BE2C (cell line): ENCODE results near the gene RPS6KA1.

ENCODE experiments used
- DNase-seq: peaks from one replicate; pipeline ENCODE4 v3.0.0-alpha.2; 2020
- H3K27me3 ChIP-seq: fragments of 250-450 bp; sonication (Bioruptor Pico); 2 replicates; pipeline ENCODE4 v1.5.1; 2020; ENCODE audit warnings: mild to moderate bottlenecking
- H3K36me3 ChIP-seq: fragments of 250-450 bp; sonication (Bioruptor Pico); 2 replicates; pipeline ENCODE4 v1.5.1; 2020; ENCODE audit warnings: mild to moderate bottlenecking
- H3K4me1 ChIP-seq: fragments of 250-450 bp; sonication (Bioruptor Pico); 2 replicates; pipeline ENCODE4 v1.5.1; 2020
- H3K4me3 ChIP-seq: 2 replicates; pipeline ENCODE4 v1.5.1; 2011; ENCODE audit warnings: low read depth, low read length
- H3K9me3 ChIP-seq: fragments of 250-450 bp; sonication (Bioruptor Pico); 2 replicates; pipeline ENCODE4 v1.5.1; 2020
- CTCF ChIP-seq: IDR thresholded peaks from 2 replicates; pipeline ENCODE4 v1.5.1; 2012; ENCODE audit warnings: mild to moderate bottlenecking, low read depth, low read length

The RPS6KA1 gene

GRCh38 chr1:26541431-26541815 lies 11.9 kb downstream of the RPS6KA1 start:
- Histone ChIP-seq H3K36me3 (no peaks in the 10 kb centered on the region), H3K4me1 (no peaks in the 10 kb centered on the region; the same call in 1 of the 2 replicates), H3K9me3 (no peaks in the 10 kb centered on the region), H3K27me3 (no peaks in the 10 kb centered on the region), H3K4me3 (no peak overlapping the region)
- DNase-seq: no peak
- TF ChIP-seq CTCF: no peak

- peak; percentile 67 for DNase-seq
- Histone ChIP-seq H3K4me1 (no peaks in the 10 kb centered on the region; the same call in 1 of the 2 replicates), H3K27me3 (no peaks in the 10 kb centered on the region), H3K9me3 (no peaks in the 10 kb centered on the region), H3K4me3 (no peak overlapping the region), H3K36me3 (no peaks in the 10 kb centered on the region)
- peak; percentile 29 for TF ChIP-seq CTCF
Observed at GRCh38 chr1:26541816-26542711, 12.5 kb downstream of the RPS6KA1 start.

DNA sequence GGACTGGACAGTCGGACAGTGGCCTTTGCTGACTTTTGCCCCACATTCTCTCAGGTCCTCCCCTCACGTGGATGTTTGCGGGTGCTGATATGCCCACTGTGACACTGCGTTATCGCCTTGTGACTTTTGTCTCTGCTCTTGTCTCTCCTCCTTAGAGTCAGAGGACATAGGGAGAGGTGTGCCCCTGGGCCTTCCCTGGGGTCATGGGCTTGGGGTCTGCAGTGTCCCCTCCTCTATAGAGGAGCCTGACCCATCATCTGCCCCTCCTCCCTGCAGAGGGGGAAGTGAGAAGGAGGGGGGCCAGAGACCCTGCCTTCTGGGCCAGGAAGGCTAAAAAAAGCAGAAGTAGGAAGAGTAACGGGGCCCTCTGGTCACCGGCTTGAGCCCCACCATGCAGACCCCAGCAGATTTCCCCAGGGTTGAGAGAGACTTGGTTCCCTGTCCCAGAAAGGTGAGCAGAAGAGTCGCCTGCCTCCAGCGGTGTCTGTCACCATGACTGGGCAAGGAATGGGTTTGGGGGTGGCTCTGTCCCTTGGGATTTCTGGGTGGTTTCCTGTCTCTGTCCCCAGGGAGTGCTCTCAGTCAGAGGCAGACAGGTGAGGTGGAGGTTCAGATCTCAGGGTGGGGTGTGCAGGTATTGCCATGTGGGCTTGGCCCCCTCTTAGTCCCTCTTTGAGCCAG lies 13.3 kb downstream of the RPS6KA1 start:
- Histone ChIP-seq H3K4me1 (no peaks in the 10 kb centered on the region; the same call in 1 of the 2 replicates), H3K4me3 (no peak overlapping the region), H3K27me3 (no peaks in the 10 kb centered on the region), H3K36me3 (no peaks in the 10 kb centered on the region), H3K9me3 (no peaks in the 10 kb centered on the region)
- TF ChIP-seq CTCF: no peak
- no peak for DNase-seq

DNA sequence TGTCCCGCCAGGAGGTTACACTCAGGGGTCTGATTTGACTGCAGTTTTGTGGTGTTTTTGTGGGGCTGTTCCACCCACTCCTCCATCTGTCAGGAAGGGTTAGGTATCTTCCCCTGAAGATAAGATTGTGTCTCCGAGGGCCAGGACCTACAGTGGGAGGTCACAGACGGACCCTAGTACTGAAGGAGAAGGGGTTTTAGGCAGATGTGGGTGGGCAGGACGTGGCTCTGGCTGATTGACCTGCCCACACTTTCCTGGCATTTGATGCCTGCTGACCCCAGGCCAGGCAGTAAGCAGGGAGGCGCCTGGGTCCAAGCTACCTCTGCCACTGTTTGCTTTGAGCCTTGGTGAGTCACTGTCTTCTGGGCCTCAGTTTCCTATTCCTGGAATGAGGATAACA lies 13.9 kb downstream of the RPS6KA1 start:
- no peaks in the 10 kb centered on the region for H3K36me3 ChIP-seq
- no peak for TF ChIP-seq CTCF
- no peaks in the 10 kb centered on the region for H3K9me3 ChIP-seq
- H3K4me3 ChIP-seq: no peak overlapping the region
- no peak for DNase-seq
- no peaks in the 10 kb centered on the region for H3K27me3 ChIP-seq
- no peaks in the 10 kb centered on the region; the same call in 1 of the 2 replicates for H3K4me1 ChIP-seq

GRCh38 chr1:26544126-26544525 lies 14.6 kb downstream of the RPS6KA1 start:
- H3K36me3 ChIP-seq: no peaks in the 10 kb centered on the region
- TF ChIP-seq CTCF: no peak
- no peak for DNase-seq
- H3K9me3 ChIP-seq: no peaks in the 10 kb centered on the region
- H3K4me1 ChIP-seq: no peaks in the 10 kb centered on the region; the same call in 1 of the 2 replicates
- H3K27me3 ChIP-seq: no peaks in the 10 kb centered on the region
- H3K4me3 ChIP-seq: no peak overlapping the region

DNA sequence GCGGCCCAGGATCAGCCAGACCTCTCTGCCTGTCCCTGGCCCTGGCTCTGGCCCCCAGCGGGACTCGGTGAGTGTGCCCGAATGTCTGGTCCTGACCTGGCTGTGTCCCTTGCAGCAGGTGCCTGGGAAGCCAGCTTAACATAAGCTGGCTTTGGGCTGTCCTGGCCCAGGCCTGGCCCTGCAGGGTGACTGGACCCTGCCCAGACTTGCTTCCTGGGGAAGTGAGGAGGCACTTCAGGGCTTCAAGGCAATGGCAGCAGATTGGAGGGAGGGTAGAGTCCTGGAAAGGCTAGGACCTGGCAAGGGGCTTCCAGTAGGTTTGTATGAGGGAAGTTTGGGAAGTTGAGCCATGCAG lies 16.4 kb downstream of the RPS6KA1 start:
- no peaks in the 10 kb centered on the region for H3K27me3 ChIP-seq
- H3K36me3 ChIP-seq: no peaks in the 10 kb centered on the region
- no peak for DNase-seq
- H3K4me1 ChIP-seq: no peaks in the 10 kb centered on the region; the same call in 1 of the 2 replicates
- no peak overlapping the region for H3K4me3 ChIP-seq
- no peak for TF ChIP-seq CTCF
- no peaks in the 10 kb centered on the region for H3K9me3 ChIP-seq
